ENCODE measurements around the gene DCTN5. TPM values are rescaled to one million over a fixed set of nuclear protein-coding genes. Genes with fewer than 3 reads are reported as not detected.

Gene DCTN5
- total and polyA plus RNA-seq, 2 of the 13 experiments (the other 11 are each of a cell fraction or from before 2014, with no cell fraction given) = 105 to 207 TPM

- TF ChIP-seq ZBTB37 (CRISPR knock-in tag; IDR thresholded peaks at IDR 0.05) = no peak
- TF ChIP-seq FOXA3 (CRISPR knock-in tag; IDR thresholded peaks at IDR 0.05) = peak; percentile 54; the same call in 1 of the 2 replicates
- TF ChIP-seq ZNF7 (CRISPR knock-in tag; IDR thresholded peaks at IDR 0.05) = no peak
- peak; percentile 99 for TF ChIP-seq ZBTB34 (CRISPR knock-in tag; IDR thresholded peaks at IDR 0.05)
- peak; percentile 45 for TF ChIP-seq STAG1 (CRISPR knock-in tag; IDR thresholded peaks at IDR 0.05)
- TF ChIP-seq SNAPC4 (CRISPR knock-in tag; IDR thresholded peaks at IDR 0.05) = peak; percentile 89; the same call in 1 of the 2 replicates
- peak; percentile 100 for TF ChIP-seq ZNF589 (CRISPR knock-in tag; conservative IDR thresholded peaks at IDR 0.05)
- TF ChIP-seq ARHGAP35 (CRISPR knock-in tag; IDR thresholded peaks at IDR 0.05; ENCODE audit: borderline replicate concordance) = peak; percentile 56
- no peak for TF ChIP-seq CENPBD1 (CRISPR knock-in tag; IDR thresholded peaks at IDR 0.05; ENCODE audit: borderline replicate concordance, low read depth)
- TF ChIP-seq ZKSCAN5 (CRISPR knock-in tag; IDR thresholded peaks at IDR 0.05) = no peak
- 0 out of 2 replicates have a peak, but pooled peaks have one; percentile 40 for TF ChIP-seq MED13 (CRISPR knock-in tag; IDR thresholded peaks at IDR 0.05)
- 0 out of 2 replicates have a peak, but pooled peaks have one; percentile 29 for TF ChIP-seq ELF4 (CRISPR knock-in tag; IDR thresholded peaks at IDR 0.05; ENCODE audit: borderline replicate concordance)
- TF ChIP-seq RNF2 (conservative IDR thresholded peaks at IDR 0.05; ENCODE audit: low read depth) = 0 out of 2 replicates have a peak, but pooled peaks have one; percentile 24
- peak; percentile 100 for TF ChIP-seq ZFYVE20 (CRISPR knock-in tag; IDR thresholded peaks at IDR 0.05; ENCODE audit: borderline replicate concordance, low read depth)
- TF ChIP-seq JUND (CRISPR knock-in tag; IDR thresholded peaks at IDR 0.05) = no peak
- peak; percentile 65; the same call in 1 of the 2 replicates for TF ChIP-seq SOX5 (CRISPR knock-in tag; IDR thresholded peaks at IDR 0.05; ENCODE audit: borderline replicate concordance)
- no peak for TF ChIP-seq TRAFD1 (CRISPR knock-in tag; IDR thresholded peaks at IDR 0.05; ENCODE audit: borderline replicate concordance)
Observed at GRCh38 chr16:23678430-23679273, 37.4 kb downstream of the DCTN5 start, which contains the start of gene PLK1 (continued).
